Glutamatergic neuron (in vitro differentiated cells): ENCODE measurements around the gene ORAI1. TPM values are rescaled to one million over a fixed set of nuclear protein-coding genes. Genes with fewer than 3 reads are reported as not detected.
"Not testable (repeated sequence)": the region's sequence is repeated elsewhere in the genome, so short reads cannot be mapped to it uniquely, and the experiment has no call there.

Experiments used
- DNase-seq: peaks from one replicate; pipeline ENCODE4 v3.0.0; 2022
- H3K27ac Mint-ChIP-seq: one replicate; pipeline ENCODE4 v1.8.0; 2020; ENCODE audit warnings: mild to moderate bottlenecking, mixed read lengths, inconsistent platforms; ENCODE audit not compliant: unreplicated experiment
- H3K27me3 Mint-ChIP-seq: one replicate; pipeline ENCODE4 v1.8.0; 2020; ENCODE audit warnings: mild to moderate bottlenecking, moderate library complexity, mixed read lengths, inconsistent platforms; ENCODE audit not compliant: unreplicated experiment
- H3K36me3 Mint-ChIP-seq: one replicate; pipeline ENCODE4 v1.8.0; 2020; ENCODE audit warnings: mild to moderate bottlenecking, mixed read lengths, inconsistent platforms; ENCODE audit not compliant: unreplicated experiment
- H3K4me1 Mint-ChIP-seq: one replicate; pipeline ENCODE4 v1.8.0; 2020; ENCODE audit warnings: mild to moderate bottlenecking, low read depth, mixed read lengths, inconsistent platforms; ENCODE audit not compliant: unreplicated experiment
- H3K4me3 Mint-ChIP-seq: one replicate; pipeline ENCODE4 v1.8.0; 2020; ENCODE audit warnings: mild to moderate bottlenecking, mixed read lengths, inconsistent platforms; ENCODE audit not compliant: unreplicated experiment
- H3K9me3 Mint-ChIP-seq: one replicate; pipeline ENCODE4 v1.8.0; 2020; ENCODE audit warnings: mild to moderate bottlenecking, moderate library complexity, mixed read lengths, inconsistent platforms; ENCODE audit not compliant: unreplicated experiment
- CTCF ChIP-seq: fragments of 200-600 bp; sonication (generic); IDR thresholded peaks from one replicate; pipeline ENCODE4 v1.5.0; 2021; ENCODE audit not compliant: partially characterized antibody, unreplicated experiment
- total RNA-seq: library from RNA; stranded (reverse); fragmentation: NEBNext Ultra II Directional; extraction: Animal tissue kit (Norgen Biotek cat#: 25700); gene quantifications from one replicate; pipeline ENCODE4 v1.2.1, GENCODE V29; 2021; ENCODE audit not compliant: unreplicated experiment

ORAI1 gene
- total RNA-seq, 1 donor from 2014 or later = 15.9 TPM

DNA sequence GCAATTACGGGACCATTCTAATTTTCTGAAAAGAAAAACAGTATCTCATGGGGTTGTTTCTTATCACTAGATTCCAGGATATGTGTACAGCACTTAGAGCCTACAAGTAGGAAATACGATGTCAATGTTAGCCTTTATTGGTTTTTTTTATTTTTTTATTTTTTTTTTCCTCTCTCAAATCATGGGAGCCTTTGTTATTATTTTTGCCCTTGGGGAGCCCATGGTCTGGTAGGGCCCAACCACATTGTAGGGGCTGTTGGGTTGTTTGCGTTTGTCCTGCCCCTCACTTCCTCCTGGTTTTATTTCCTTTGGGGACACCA is 37.2 kb downstream of the ORAI1 start:
- Mint-ChIP-seq H3K4me1 (peaks cover 7% of the 10 kb centered on the region), H3K36me3 (no peaks in the 10 kb centered on the region), H3K9me3 (peaks cover 2% of the 10 kb centered on the region), H3K27ac (peak overlapping the region; percentile 62), H3K27me3 (peaks cover 4% of the 10 kb centered on the region), H3K4me3 (no peak overlapping the region)
- DNase-seq = no peak
- TF ChIP-seq CTCF = no peak

- DNase-seq, H3K27me3 Mint-ChIP-seq, H3K27ac Mint-ChIP-seq, H3K4me1 Mint-ChIP-seq, H3K36me3 Mint-ChIP-seq, H3K4me3 Mint-ChIP-seq, H3K9me3 Mint-ChIP-seq: not testable (repeated sequence)
Measured at GRCh38 chr12:121666829-121667228, 40.5 kb downstream of the ORAI1 start.

- peaks cover 3% of the 10 kb centered on the region for H3K9me3 Mint-ChIP-seq
- H3K4me1 Mint-ChIP-seq = peaks cover 7% of the 10 kb centered on the region
- H3K27me3 Mint-ChIP-seq = peaks cover 4% of the 10 kb centered on the region
- H3K27ac Mint-ChIP-seq = no peak overlapping the region
- peak; percentile 83 for TF ChIP-seq CTCF
- H3K4me3 Mint-ChIP-seq = no peak overlapping the region
- H3K36me3 Mint-ChIP-seq = no peaks in the 10 kb centered on the region
- DNase-seq = peak; percentile 85
Measured at GRCh38 chr12:121668750-121669520, 42.6 kb downstream of the ORAI1 start.

DNA sequence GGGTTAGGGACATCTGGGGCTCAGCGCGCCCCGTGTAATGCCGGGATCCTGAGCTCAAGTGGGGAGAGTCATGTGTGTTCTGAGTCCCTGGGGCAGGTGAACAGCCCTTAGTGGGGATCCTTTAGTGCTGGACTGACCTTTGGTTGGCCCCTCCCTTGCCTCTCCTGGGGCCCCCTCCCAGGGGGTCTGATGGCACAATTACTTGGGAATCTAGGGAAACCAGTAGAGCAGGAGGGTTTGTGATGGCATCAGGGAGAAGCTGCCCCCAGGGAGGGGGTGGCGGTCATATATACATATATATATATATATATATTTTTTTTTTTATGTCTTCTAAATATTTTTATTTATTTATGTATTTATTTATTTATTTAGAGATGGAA is 43.2 kb downstream of the ORAI1 start, which contains the start of gene MORN3:
MORN3 (minus strand) TSS at position 134 of the 380 bp plus-strand sequence. CDS start 171 bp downstream, outside the sequence.
- H3K36me3 Mint-ChIP-seq = no peaks in the 10 kb centered on the region
- H3K4me3 Mint-ChIP-seq = no peak within 1 kb of the TSS
- TF ChIP-seq CTCF = no peak
- H3K4me1 Mint-ChIP-seq = peaks cover 7% of the 10 kb centered on the region
- peaks cover 3% of the 10 kb centered on the region for H3K9me3 Mint-ChIP-seq
- peaks cover 4% of the 10 kb centered on the region for H3K27me3 Mint-ChIP-seq
- DNase-seq = no peak
- no peak within 1 kb of the TSS for H3K27ac Mint-ChIP-seq

GRCh38 chr12:121673013-121673511 is 46.7 kb downstream of the ORAI1 start:
- peaks cover 7% of the 10 kb centered on the region for H3K4me1 Mint-ChIP-seq
- no peaks in the 10 kb centered on the region for H3K36me3 Mint-ChIP-seq
- peak; percentile 39 for DNase-seq
- H3K27me3 Mint-ChIP-seq = peaks cover 4% of the 10 kb centered on the region
- no peak for TF ChIP-seq CTCF
- H3K4me3 Mint-ChIP-seq = peak overlapping the region; percentile 73
- H3K9me3 Mint-ChIP-seq = peaks cover 2% of the 10 kb centered on the region
- H3K27ac Mint-ChIP-seq = peak overlapping the region; percentile 86
